ENCODE measurements around the gene IDUA. TPM values are rescaled to one million over a fixed set of nuclear protein-coding genes. Genes with fewer than 3 reads are reported as not detected.

The IDUA gene
- total RNA-seq, 1 donor from 2014 or later, result 14.9 TPM

- Mint-ChIP-seq H3K27ac (ENCODE audit: unreplicated experiment) (peak overlapping the region; percentile 3), H3K27me3 (ENCODE audit: unreplicated experiment) (peaks cover 25% of the 10 kb centered on the region), H3K4me3 (ENCODE audit: unreplicated experiment) (no peak overlapping the region), H3K4me1 (ENCODE audit: unreplicated experiment) (peaks cover 8% of the 10 kb centered on the region), H3K36me3 (ENCODE audit: low read depth, unreplicated experiment) (peaks cover 9% of the 10 kb centered on the region), H3K9me3 (ENCODE audit: unreplicated experiment) (no peaks in the 10 kb centered on the region)
- no peak for DNase-seq (ENCODE audit: low spot score)
- TF ChIP-seq, protein P1, sequence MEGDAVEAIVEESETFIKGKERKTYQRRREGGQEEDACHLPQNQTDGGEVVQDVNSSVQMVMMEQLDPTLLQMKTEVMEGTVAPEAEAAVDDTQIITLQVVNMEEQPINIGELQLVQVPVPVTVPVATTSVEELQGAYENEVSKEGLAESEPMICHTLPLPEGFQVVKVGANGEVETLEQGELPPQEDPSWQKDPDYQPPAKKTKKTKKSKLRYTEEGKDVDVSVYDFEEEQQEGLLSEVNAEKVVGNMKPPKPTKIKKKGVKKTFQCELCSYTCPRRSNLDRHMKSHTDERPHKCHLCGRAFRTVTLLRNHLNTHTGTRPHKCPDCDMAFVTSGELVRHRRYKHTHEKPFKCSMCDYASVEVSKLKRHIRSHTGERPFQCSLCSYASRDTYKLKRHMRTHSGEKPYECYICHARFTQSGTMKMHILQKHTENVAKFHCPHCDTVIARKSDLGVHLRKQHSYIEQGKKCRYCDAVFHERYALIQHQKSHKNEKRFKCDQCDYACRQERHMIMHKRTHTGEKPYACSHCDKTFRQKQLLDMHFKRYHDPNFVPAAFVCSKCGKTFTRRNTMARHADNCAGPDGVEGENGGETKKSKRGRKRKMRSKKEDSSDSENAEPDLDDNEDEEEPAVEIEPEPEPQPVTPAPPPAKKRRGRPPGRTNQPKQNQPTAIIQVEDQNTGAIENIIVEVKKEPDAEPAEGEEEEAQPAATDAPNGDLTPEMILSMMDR (IDR thresholded peaks at IDR 0.05; ENCODE audit: unreplicated experiment), result no peak
Observed at GRCh38 chr4:1048773-1049590, 62.1 kb downstream of the IDUA start.

GRCh38 chr4:1049591-1049905 lies 62.7 kb downstream of the IDUA start:
- no peak overlapping the region for H3K4me3 Mint-ChIP-seq (ENCODE audit: unreplicated experiment)
- no peaks in the 10 kb centered on the region for H3K9me3 Mint-ChIP-seq (ENCODE audit: unreplicated experiment)
- H3K4me1 Mint-ChIP-seq (ENCODE audit: unreplicated experiment), result peaks cover 8% of the 10 kb centered on the region
- H3K36me3 Mint-ChIP-seq (ENCODE audit: low read depth, unreplicated experiment), result peaks cover 9% of the 10 kb centered on the region
- TF ChIP-seq, protein P1 (IDR thresholded peaks at IDR 0.05; ENCODE audit: unreplicated experiment), result no peak
- H3K27ac Mint-ChIP-seq (ENCODE audit: unreplicated experiment), result no peak overlapping the region
- peaks cover 25% of the 10 kb centered on the region for H3K27me3 Mint-ChIP-seq (ENCODE audit: unreplicated experiment)
- no peak for DNase-seq (ENCODE audit: low spot score)

- H3K4me3 Mint-ChIP-seq (ENCODE audit: unreplicated experiment), result no peak overlapping the region
- H3K27ac Mint-ChIP-seq (ENCODE audit: unreplicated experiment), result no peak overlapping the region
- TF ChIP-seq, protein P1 (IDR thresholded peaks at IDR 0.05; ENCODE audit: unreplicated experiment), result no peak
- H3K9me3 Mint-ChIP-seq (ENCODE audit: unreplicated experiment), result no peaks in the 10 kb centered on the region
- peaks cover 25% of the 10 kb centered on the region for H3K27me3 Mint-ChIP-seq (ENCODE audit: unreplicated experiment)
- H3K4me1 Mint-ChIP-seq (ENCODE audit: unreplicated experiment), result peaks cover 8% of the 10 kb centered on the region
- H3K36me3 Mint-ChIP-seq (ENCODE audit: low read depth, unreplicated experiment), result peaks cover 9% of the 10 kb centered on the region
- no peak for DNase-seq (ENCODE audit: low spot score)
Observed at GRCh38 chr4:1050486-1051213, 63.8 kb downstream of the IDUA start.

- H3K27me3 Mint-ChIP-seq (ENCODE audit: unreplicated experiment), result peaks cover 29% of the 10 kb centered on the region
- peaks cover 9% of the 10 kb centered on the region for H3K36me3 Mint-ChIP-seq (ENCODE audit: low read depth, unreplicated experiment)
- peaks cover 8% of the 10 kb centered on the region for H3K4me1 Mint-ChIP-seq (ENCODE audit: unreplicated experiment)
- TF ChIP-seq, protein P1 (IDR thresholded peaks at IDR 0.05; ENCODE audit: unreplicated experiment), result no peak
- no peak overlapping the region for H3K27ac Mint-ChIP-seq (ENCODE audit: unreplicated experiment)
- DNase-seq (ENCODE audit: low spot score), result no peak
- H3K4me3 Mint-ChIP-seq (ENCODE audit: unreplicated experiment), result no peak overlapping the region
- H3K9me3 Mint-ChIP-seq (ENCODE audit: unreplicated experiment), result no peaks in the 10 kb centered on the region
Observed at GRCh38 chr4:1051472-1051871, 64.6 kb downstream of the IDUA start.

DNA sequence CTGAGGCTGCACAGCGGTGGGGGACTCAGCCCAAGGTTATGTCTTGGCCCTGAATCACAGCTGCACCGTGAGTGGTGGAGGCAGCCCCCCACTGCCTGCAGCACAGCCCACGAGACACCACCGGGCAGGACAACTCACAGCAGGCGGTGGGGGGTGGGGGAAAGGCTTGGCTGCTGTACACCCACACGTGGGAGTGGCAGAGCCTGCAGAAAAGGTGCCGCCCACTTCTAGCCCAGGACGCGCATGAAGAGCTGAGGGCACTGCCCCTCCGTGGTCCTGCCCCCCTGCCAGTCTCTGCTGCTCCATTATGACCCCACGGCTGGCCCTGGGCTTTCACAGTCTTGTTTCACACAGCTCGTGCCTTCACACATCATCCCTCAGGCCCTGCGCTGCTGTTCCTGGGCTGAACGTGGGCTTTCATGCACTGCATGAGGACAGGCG lies 65.4 kb downstream of the IDUA start:
- H3K4me3 Mint-ChIP-seq (ENCODE audit: unreplicated experiment), result no peak overlapping the region
- H3K4me1 Mint-ChIP-seq (ENCODE audit: unreplicated experiment), result peaks cover 8% of the 10 kb centered on the region
- DNase-seq (ENCODE audit: low spot score), result no peak
- no peaks in the 10 kb centered on the region for H3K9me3 Mint-ChIP-seq (ENCODE audit: unreplicated experiment)
- H3K27me3 Mint-ChIP-seq (ENCODE audit: unreplicated experiment), result peaks cover 26% of the 10 kb centered on the region
- H3K27ac Mint-ChIP-seq (ENCODE audit: unreplicated experiment), result no peak overlapping the region
- H3K36me3 Mint-ChIP-seq (ENCODE audit: low read depth, unreplicated experiment), result peaks cover 5% of the 10 kb centered on the region
- TF ChIP-seq, protein P1 (IDR thresholded peaks at IDR 0.05; ENCODE audit: unreplicated experiment), result no peak
